ENCODE measurements around the gene MLXIP. TPM values are rescaled to one million over a fixed set of nuclear protein-coding genes. Genes with fewer than 3 reads are reported as not detected.
A peak's percentile ranks its signal among the peaks of the same experiment; 100 is the strongest.

Gene MLXIP
- total RNA-seq, 2 experiments from 2014 or later, result 18.8 to 22.0 TPM

DNA sequence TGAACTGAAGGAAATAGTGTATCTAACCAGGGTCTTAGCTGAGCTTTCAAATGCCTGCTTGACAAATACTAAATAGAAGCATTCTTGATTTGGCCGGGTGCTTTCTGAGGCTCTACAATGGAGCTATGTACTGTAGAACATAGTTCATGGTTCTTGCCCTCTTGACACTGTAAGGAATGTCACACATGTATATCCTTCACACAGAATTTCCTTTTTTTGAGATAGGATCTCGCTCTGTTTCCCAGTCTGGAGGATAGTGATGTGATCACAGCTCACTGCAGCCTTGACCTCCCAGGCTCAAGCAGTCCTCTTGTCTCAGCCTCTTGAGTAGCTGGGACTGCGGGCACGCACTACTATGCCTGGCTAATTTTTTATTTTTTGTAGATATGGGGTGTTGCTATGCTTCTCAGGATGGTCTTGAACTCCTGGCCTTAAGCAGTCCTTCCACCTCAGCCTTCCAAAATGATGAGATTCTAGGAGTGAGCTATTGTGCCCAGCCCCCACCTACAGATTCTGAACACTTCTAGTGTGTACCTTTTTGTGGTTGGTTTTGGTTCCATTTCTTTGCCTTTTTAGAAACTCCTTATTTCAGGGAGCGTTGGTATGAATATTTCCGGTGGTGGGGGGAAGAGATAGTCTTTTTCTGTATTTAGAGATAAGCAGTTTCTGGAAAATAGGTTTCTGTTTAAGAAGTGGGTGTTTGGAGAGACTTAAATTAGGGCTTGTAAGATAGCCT, 4.2 kb downstream of the MLXIP start:
- intact Hi-C loops (cut with micrococcal nuclease), result loop anchor here (5.0 to 10.0 kb wide), 3 partner anchors 295 to 1630 kb away; partner anchors contain the start of gene ATP6V0A2
- Mint-ChIP-seq H3K4me1 (ENCODE audit: low read depth) (peaks cover 79% of the 10 kb centered on the region), H3K27ac (peak overlapping the region; percentile 25), H3K27me3 (ENCODE audit: low read depth) (no peaks in the 10 kb centered on the region), H3K4me3 (peak overlapping the region; percentile 50), H3K36me3 (ENCODE audit: low read depth) (peaks cover 19% of the 10 kb centered on the region), H3K9me3 (no peaks in the 10 kb centered on the region)
- CTCF ChIA-PET, result interaction anchor here (0.6 to 3.8 kb wide), 6 partner anchors 13 to 41 kb away, joined by 3 to 27 read pairs (median 8); no protein-coding TSS in a partner anchor
- DNase-seq, result peak; percentile 54

DNA sequence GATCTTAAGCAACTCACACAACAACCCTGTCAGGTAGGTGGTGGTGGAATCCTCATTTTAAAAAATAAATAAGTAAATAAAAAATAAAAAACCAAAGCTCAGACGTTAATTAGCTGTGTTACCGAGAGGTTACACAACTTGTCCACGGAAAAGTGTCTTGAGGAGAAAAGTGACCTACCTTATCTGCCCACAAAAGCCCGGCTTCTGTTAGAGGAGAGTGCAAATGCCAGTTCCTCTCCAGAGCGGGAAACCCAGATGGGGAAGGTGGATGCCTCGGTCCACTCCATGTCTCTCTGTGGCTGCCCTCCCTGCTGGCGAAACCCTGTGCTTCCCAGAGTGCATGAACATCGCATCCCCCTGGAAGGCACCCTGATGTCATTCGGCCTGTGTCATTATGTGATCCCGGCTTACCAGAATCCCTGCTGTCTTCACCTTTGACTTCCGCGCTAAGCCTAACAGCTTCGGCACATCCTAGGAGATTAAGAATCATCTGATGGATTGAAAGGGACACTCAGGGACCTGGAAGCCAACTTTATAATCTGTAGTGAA, 6.4 kb downstream of the MLXIP start:
- H3K4me1 Mint-ChIP-seq (ENCODE audit: low read depth), result peaks cover 94% of the 10 kb centered on the region
- H3K4me3 Mint-ChIP-seq, result no peak overlapping the region

DNA sequence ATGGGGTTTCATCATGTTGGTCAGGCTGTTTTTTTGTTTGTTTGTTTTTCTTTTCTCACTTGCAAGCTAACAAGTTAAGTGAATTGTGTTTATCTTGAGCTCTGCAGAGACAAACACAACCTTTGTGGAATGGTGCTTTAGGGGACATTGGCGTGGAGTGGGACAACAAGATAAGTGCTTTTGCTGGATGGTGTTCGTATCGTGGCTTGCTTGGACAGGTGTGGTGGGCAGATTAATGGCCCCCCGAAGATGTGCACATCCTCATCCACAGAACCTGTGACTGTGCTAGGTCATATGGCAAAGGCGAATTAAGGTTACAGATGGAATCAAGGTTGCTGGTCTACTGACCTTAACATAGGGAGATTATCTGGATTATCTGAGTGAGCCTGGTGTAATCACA, 7.0 kb downstream of the MLXIP start:
- no peak overlapping the region for H3K27ac Mint-ChIP-seq
- H3K9me3 Mint-ChIP-seq, result no peaks in the 10 kb centered on the region
- CTCF ChIA-PET, result interaction anchor here (1.2 kb wide), 1 partner anchor 12 kb away, joined by 4 read pairs; no protein-coding TSS in a partner anchor
- no peak overlapping the region for H3K4me3 Mint-ChIP-seq
- peaks cover 23% of the 10 kb centered on the region for H3K36me3 Mint-ChIP-seq (ENCODE audit: low read depth)
- DNase-seq, result no peak
- intact Hi-C loops (cut with micrococcal nuclease), result loop anchor here (10.0 kb wide), 1 partner anchor 639 kb away; no protein-coding TSS in a partner anchor
- no peaks in the 10 kb centered on the region for H3K27me3 Mint-ChIP-seq (ENCODE audit: low read depth)
- peaks cover 94% of the 10 kb centered on the region for H3K4me1 Mint-ChIP-seq (ENCODE audit: low read depth)

More for the DNA sequence above, 6.4 kb downstream of the MLXIP start:
- H3K27ac Mint-ChIP-seq, result no peak overlapping the region
- intact Hi-C loops (cut with micrococcal nuclease), result loop anchor here (5.0 to 10.0 kb wide), 3 partner anchors 298 to 1627 kb away; partner anchors contain the start of gene ATP6V0A2
- no peaks in the 10 kb centered on the region for H3K9me3 Mint-ChIP-seq
- no peak for DNase-seq
- no peaks in the 10 kb centered on the region for H3K27me3 Mint-ChIP-seq (ENCODE audit: low read depth)
- CTCF ChIA-PET, result interaction anchor here (0.6 kb wide), 1 partner anchor 315 kb away, joined by 3 read pairs; no protein-coding TSS in a partner anchor
- H3K36me3 Mint-ChIP-seq (ENCODE audit: low read depth), result peaks cover 23% of the 10 kb centered on the region

GRCh38 chr12:122086116-122086515, 7.6 kb downstream of the MLXIP start:
- intact Hi-C loops (cut with micrococcal nuclease), result loop anchor here (10.0 kb wide), 1 partner anchor 639 kb away; no protein-coding TSS in a partner anchor
- peak overlapping the region; percentile 38 for H3K27ac Mint-ChIP-seq
- no peak overlapping the region for H3K4me3 Mint-ChIP-seq

DNA sequence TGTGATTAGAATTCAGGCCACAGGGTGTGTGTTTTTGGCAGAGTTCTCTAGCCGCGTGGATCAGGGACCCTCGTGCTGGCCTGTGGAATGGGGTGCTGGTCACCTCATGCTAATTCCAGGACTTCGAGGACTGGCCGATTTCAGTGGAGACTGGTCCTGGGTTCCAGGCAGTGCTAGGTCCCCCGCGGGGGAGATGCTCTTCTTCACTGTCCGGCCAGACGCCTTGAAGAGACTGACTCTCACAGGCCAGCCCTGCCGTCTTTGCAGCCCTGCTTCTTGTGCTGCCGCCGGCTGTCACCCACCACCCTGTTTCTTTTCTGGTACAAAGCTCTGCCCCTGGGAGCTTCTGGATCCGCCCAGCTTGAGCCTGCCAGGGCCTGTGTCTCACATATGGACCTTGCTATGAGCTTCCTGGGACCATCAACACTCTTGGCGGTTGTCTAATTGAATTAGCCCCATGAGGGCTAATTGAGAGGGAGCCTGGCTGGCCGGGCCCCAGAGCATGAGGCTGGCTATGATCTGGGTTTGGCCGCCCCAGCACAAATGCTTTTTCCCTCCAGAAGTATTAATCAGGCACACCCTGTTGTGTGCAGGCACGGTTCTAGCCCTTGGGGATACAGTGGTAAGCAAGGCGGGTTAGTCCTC, 8.2 kb downstream of the MLXIP start:
- intact Hi-C loops (cut with micrococcal nuclease), result loop anchor here (10.0 kb wide), 1 partner anchor 638 kb away; no protein-coding TSS in a partner anchor
- Mint-ChIP-seq H3K4me1 (ENCODE audit: low read depth) (peaks cover 94% of the 10 kb centered on the region), H3K36me3 (ENCODE audit: low read depth) (peaks cover 25% of the 10 kb centered on the region), H3K4me3 (no peak overlapping the region), H3K9me3 (no peaks in the 10 kb centered on the region), H3K27me3 (ENCODE audit: low read depth) (no peaks in the 10 kb centered on the region), H3K27ac (peak overlapping the region; percentile 13)
- no peak for DNase-seq
- CTCF ChIA-PET, result interaction anchor here (0.7 to 1.2 kb wide), 3 partner anchors 9 to 37 kb away, joined by 3 to 4 read pairs (median 3); no protein-coding TSS in a partner anchor

More at GRCh38 chr12:122086116-122086515, 7.6 kb downstream of the MLXIP start:
- Mint-ChIP-seq H3K36me3 (ENCODE audit: low read depth) (peaks cover 25% of the 10 kb centered on the region), H3K9me3 (no peaks in the 10 kb centered on the region), H3K27me3 (ENCODE audit: low read depth) (no peaks in the 10 kb centered on the region), H3K4me1 (ENCODE audit: low read depth) (peaks cover 95% of the 10 kb centered on the region)
- DNase-seq, result no peak
- CTCF ChIA-PET, result interaction anchor here (0.7 to 1.2 kb wide), 2 partner anchors 9 to 12 kb away, joined by 3 to 4 read pairs; no protein-coding TSS in a partner anchor

DNA sequence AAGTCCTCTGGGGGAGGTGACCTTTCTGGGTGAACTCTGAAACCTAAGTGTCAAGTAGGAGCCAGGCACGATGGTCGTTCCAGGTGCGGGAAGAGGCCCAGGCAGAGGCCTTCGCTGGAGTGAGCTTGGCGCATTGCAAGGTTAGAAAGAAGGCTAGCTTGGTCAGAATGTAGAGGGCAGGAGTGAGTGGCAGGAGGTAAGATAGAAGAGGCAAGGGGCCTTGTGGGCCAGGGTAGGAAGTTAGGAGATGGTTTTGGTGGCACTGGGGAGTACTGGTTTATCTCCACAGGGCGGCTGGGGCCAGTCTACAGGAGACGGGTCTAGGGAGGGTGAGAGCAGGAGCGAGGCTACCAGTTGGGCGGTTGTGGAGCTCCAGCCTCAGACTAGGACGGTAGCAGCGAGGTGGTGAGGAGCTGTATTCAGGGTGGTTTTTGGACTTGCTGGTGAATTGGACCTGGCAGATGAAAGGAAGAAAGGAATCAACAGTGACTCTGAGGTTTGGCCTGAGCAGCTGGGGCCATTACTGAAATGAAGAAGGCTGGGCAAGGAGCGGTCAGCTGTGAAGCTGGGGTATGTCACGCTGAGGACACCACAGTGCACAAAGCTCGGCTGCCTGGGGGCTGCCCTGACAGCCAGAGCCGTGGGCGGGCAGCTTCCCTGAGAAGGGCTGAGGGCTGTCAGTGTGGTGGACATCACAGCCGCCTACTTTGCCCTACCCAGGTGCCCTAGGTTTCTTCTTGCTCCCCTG, 9.0 kb downstream of the MLXIP start:
- Mint-ChIP-seq H3K27ac (no peak overlapping the region), H3K4me3 (no peak overlapping the region), H3K36me3 (ENCODE audit: low read depth) (peaks cover 25% of the 10 kb centered on the region), H3K27me3 (ENCODE audit: low read depth) (no peaks in the 10 kb centered on the region), H3K9me3 (no peaks in the 10 kb centered on the region), H3K4me1 (ENCODE audit: low read depth) (peaks cover 89% of the 10 kb centered on the region)
- DNase-seq, result no peak
- intact Hi-C loops (cut with micrococcal nuclease), result loop anchor here (1.0 to 10.0 kb wide), 2 partner anchors 7 to 637 kb away; no protein-coding TSS in a partner anchor
- CTCF ChIA-PET, result interaction anchor here (0.8 to 2.2 kb wide), 5 partner anchors 14 to 103 kb away, joined by 3 to 11 read pairs (median 3); no protein-coding TSS in a partner anchor

DNA sequence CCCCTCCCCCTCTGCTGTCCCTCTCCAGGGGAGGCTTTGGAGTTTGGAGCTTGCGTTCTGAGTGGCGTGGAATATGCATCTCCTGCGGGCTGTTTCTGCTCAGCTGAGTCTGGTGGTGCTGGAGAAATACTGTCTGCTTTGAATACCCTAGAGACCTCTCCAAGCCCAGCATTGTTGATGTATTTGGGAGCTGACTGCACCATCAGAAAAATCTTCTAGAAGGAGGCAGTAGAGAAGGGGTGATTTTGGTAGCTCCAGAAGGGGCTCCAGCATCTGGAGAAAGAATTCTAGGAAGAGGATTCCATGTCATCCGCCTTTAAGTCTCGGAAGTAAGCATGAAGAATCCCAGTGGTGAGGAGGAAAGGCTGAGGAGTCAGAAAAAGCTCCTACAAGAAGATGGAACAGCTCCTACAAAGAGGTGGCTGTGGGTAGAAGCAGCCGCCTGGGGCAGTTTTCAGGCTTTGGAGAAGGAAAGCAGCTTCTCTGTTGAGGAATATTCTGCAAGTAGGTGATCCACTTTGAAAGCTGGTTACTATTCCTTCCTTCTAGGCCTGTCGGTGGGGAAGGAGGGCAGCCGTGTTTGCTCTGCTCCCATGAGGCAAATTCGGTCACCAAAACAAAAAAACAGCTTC, 9.7 kb downstream of the MLXIP start:
- H3K27ac Mint-ChIP-seq, result no peak overlapping the region
- no peak for DNase-seq
- CTCF ChIA-PET, result interaction anchor here (0.6 to 2.2 kb wide), 7 partner anchors 14 to 102 kb away, joined by 3 to 11 read pairs (median 3); no protein-coding TSS in a partner anchor
- peaks cover 25% of the 10 kb centered on the region for H3K36me3 Mint-ChIP-seq (ENCODE audit: low read depth)
- H3K9me3 Mint-ChIP-seq, result no peaks in the 10 kb centered on the region
- no peak overlapping the region for H3K4me3 Mint-ChIP-seq
- peaks cover 82% of the 10 kb centered on the region for H3K4me1 Mint-ChIP-seq (ENCODE audit: low read depth)
- intact Hi-C loops (cut with micrococcal nuclease), result loop anchor here (1.0 to 10.0 kb wide), 2 partner anchors 8 to 637 kb away; no protein-coding TSS in a partner anchor
- no peaks in the 10 kb centered on the region for H3K27me3 Mint-ChIP-seq (ENCODE audit: low read depth)

DNA sequence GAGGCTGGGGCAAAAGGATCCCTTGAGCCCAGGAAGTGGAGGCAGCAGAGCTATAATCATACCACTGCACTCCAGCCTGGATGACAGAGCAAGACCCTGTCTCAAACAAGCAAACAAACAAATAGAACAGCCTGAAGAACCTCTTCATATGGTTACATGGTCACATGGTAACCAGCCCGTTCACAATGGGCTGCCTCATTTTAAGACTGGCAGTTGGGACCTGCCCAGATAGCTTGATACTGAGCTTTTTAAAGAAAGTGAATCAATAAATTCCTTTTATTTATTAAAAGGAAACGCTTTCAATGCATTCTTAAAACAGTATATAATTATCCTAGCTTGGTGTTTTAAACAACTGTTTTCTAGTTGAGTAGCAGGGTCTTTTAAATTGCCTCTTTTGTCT, 10.5 kb downstream of the MLXIP start:
- no peaks in the 10 kb centered on the region for H3K27me3 Mint-ChIP-seq (ENCODE audit: low read depth)
- peaks cover 20% of the 10 kb centered on the region for H3K36me3 Mint-ChIP-seq (ENCODE audit: low read depth)
- CTCF ChIA-PET, result interaction anchor here (0.6 to 2.2 kb wide), 5 partner anchors 13 to 1330 kb away, joined by 3 to 11 read pairs (median 3); no protein-coding TSS in a partner anchor
- no peak overlapping the region for H3K27ac Mint-ChIP-seq
- H3K4me3 Mint-ChIP-seq, result no peak overlapping the region
- no peak for DNase-seq
- intact Hi-C loops (cut with micrococcal nuclease), result loop anchor here (1.0 to 10.0 kb wide), 2 partner anchors 9 to 636 kb away; no protein-coding TSS in a partner anchor
- H3K9me3 Mint-ChIP-seq, result no peaks in the 10 kb centered on the region
- peaks cover 74% of the 10 kb centered on the region for H3K4me1 Mint-ChIP-seq (ENCODE audit: low read depth)

DNA sequence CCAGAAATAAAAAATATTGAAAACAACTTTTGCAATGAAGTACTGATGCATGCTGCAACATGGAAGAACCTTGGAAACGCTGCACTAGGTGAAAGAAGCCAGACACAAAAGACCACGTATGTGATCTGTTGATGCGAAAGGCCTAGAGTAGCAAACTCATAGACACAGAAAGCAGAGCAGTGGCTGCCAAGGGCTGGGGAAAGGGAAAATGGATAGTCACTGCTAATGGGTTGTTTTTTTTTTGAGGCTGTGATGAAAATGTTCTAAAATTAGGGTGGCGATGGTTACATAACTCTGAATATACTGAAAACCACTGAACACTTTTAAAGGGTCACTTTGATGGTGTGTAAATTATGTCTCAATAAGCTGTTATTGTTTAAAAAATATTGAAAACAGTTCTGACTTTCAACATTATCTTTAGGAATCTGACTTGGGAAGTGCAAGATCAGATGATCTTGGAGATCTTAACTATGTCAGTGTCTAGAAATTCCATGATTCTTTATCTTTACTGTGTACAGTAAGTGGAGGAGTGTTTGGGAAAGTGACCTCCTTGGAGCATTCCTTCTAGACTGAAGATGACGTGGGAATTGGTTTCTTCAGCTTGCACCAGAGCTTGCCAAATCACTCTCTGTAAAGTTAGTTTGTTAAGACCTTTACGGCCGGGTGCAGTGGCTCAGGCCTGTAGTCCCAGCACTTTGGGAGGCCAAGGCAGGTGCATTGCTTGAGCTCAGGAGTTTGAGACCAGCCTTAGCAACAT, 12.4 kb downstream of the MLXIP start:
- Mint-ChIP-seq H3K4me1 (ENCODE audit: low read depth) (peaks cover 58% of the 10 kb centered on the region), H3K27ac (no peak overlapping the region), H3K9me3 (no peaks in the 10 kb centered on the region), H3K27me3 (ENCODE audit: low read depth) (no peaks in the 10 kb centered on the region), H3K4me3 (no peak overlapping the region), H3K36me3 (ENCODE audit: low read depth) (peaks cover 10% of the 10 kb centered on the region)
- CTCF ChIA-PET, result no interaction called here
- DNase-seq, result no peak
- intact Hi-C loops (cut with micrococcal nuclease), result no loop called here

GRCh38 chr12:122093098-122093883, 14.7 kb downstream of the MLXIP start:
- CTCF ChIA-PET, result no interaction called here
- no peaks in the 10 kb centered on the region for H3K9me3 Mint-ChIP-seq
- no peak for DNase-seq
- no peak overlapping the region for H3K4me3 Mint-ChIP-seq
- H3K36me3 Mint-ChIP-seq (ENCODE audit: low read depth), result peaks cover 6% of the 10 kb centered on the region
- intact Hi-C loops (cut with micrococcal nuclease), result no loop called here
- peaks cover 56% of the 10 kb centered on the region for H3K4me1 Mint-ChIP-seq (ENCODE audit: low read depth)
- H3K27me3 Mint-ChIP-seq (ENCODE audit: low read depth), result no peaks in the 10 kb centered on the region
- no peak overlapping the region for H3K27ac Mint-ChIP-seq

Data from activated naive CD4-positive, alpha-beta T cell treated with anti-CD3 and anti-CD28 coated beads for 36 hours (primary cell).